HCT116 (cell line): ENCODE results near the gene TBKBP1. TPM values are rescaled to one million over a fixed set of nuclear protein-coding genes. Genes with fewer than 3 reads are reported as not detected.

ENCODE experiments used
- ATAC-seq: fragments of 200-7000 bp; cut with Tn5 transposase; 2 replicates; pipeline ENCODE4 v1.9.1; 2020; ENCODE audit warnings: mild to moderate bottlenecking, moderate library complexity
- BruUV-seq: library from RNA; stranded (reverse); fragments of 400-500 nt; replicated peaks from 2 replicates; lab custom pipeline; 2021; lab: Mats Ljungman, UMichigan
- CTCF ChIA-PET: fragments of 300-600 bp; sonication (Branson Sonifier 250); formaldehyde crosslinking; loops from one replicate; lab custom pipeline; 2021; ENCODE audit warnings: antibody characterized with exemption; lab: Charles Lee
- POLR2A ChIA-PET: fragments of 300-600, 350-600 bp; sonication (Branson Sonifier 250); formaldehyde crosslinking; loops from one replicate; lab custom pipeline; 2021; ENCODE audit warnings: antibody characterized with exemption; lab: Charles Lee
- RAD21 ChIA-PET, 2 experiments: fragments of 300-600 bp; sonication (Branson Sonifier 250); formaldehyde crosslinking; loops; one replicate each; lab custom pipeline; 2023; ENCODE audit warnings: low total read pairs in 2 of 2; ENCODE audit not compliant: uncharacterized antibody in 2 of 2, unreplicated experiment in 2 of 2, low non-redundant PET in 1 of 2; lab: Charles Lee
- DNase-seq: peaks from one replicate; pipeline ENCODE4 v3.0.0-alpha.2; 2010; ENCODE audit warnings: low read depth, low spot score
- H2AFZ ChIP-seq: fragments of 200-600 bp; shearing (Covaris generic), sonication (generic); 2 replicates; pipeline ENCODE4 v1.6.1; 2017; ENCODE audit warnings: low read depth, mixed run types, mixed read lengths, antibody characterized with exemption, low read length; ENCODE audit not compliant: poor library complexity, severe bottlenecking
- H3K27ac ChIP-seq: 2 replicates; pipeline ENCODE4 v1.5.1; 2012; ENCODE audit warnings: low read depth, low read length
- H3K27me3 ChIP-seq: fragments of 200-600 bp; sonication (generic); 2 replicates; pipeline ENCODE4 v1.6.1; 2016; ENCODE audit warnings: mixed run types, low read length, mixed read lengths; ENCODE audit not compliant: insufficient read depth
- H3K36me3 ChIP-seq, 2 experiments: fragments of 200-500 bp in 1 of 2; fragments of 200-600 bp in 1 of 2; sonication (Bioruptor generic) in 1 of 2; sonication (generic) in 1 of 2; 2 replicates each; pipeline versions ENCODE4 v1.5.1 to v1.6.1; 2014 to 2016; ENCODE audit warnings: low read length in 2 of 2, inconsistent platforms in 1 of 2, mixed read lengths in 1 of 2, mixed run types in 1 of 2; ENCODE audit not compliant: insufficient read depth in 2 of 2, control insufficient read depth in 1 of 2
- H3K4me1 ChIP-seq, 2 experiments: fragments of 200-600 bp in 1 of 2; sonication (generic) in 1 of 2; 2 replicates each; pipeline versions ENCODE4 v1.5.1 to v1.6.1; 2012 to 2017; ENCODE audit warnings: low read length in 2 of 2, inconsistent platforms in 1 of 2, mild to moderate bottlenecking in 1 of 2, mixed read lengths in 1 of 2, mixed run types in 1 of 2, moderate library complexity in 1 of 2; ENCODE audit not compliant: insufficient read depth in 2 of 2, control insufficient read depth in 1 of 2
- H3K4me2 ChIP-seq: fragments of 200-600 bp; sonication (generic); 2 replicates; pipeline ENCODE4 v1.6.1; 2017; ENCODE audit warnings: mixed run types, low read length, mixed read lengths
- H3K4me3 ChIP-seq, 2 experiments: fragments of 200-600 bp in 1 of 2; sonication (generic) in 1 of 2; replicated peaks in 1 of 2; 2 replicates each; pipeline ENCODE4 v1.5.1; 2011 to 2016; ENCODE audit warnings: low read length in 2 of 2, control low read depth in 1 of 2, low read depth in 1 of 2, mild to moderate bottlenecking in 1 of 2, mixed read lengths in 1 of 2, mixed run types in 1 of 2
- H3K79me2 ChIP-seq: fragments of 200-600 bp; sonication (generic); 2 replicates; pipeline ENCODE4 v1.6.1; 2017; ENCODE audit warnings: mild to moderate bottlenecking, mixed run types, low read length, moderate library complexity, mixed read lengths; ENCODE audit not compliant: insufficient read depth
- H3K9ac ChIP-seq: fragments of 200-600 bp; sonication (generic); 2 replicates; pipeline ENCODE4 v1.6.1; 2016; ENCODE audit warnings: low read length, mixed read lengths
- H3K9me2 ChIP-seq: fragments of 200-600 bp; sonication (generic), shearing (Covaris generic); 2 replicates; pipeline ENCODE4 v1.6.1; 2017; ENCODE audit warnings: mixed run types, mild to moderate bottlenecking, moderate library complexity; ENCODE audit not compliant: insufficient read depth
- H3K9me3 ChIP-seq, 2 experiments: fragments of 200-500 bp in 1 of 2; fragments of 200-600 bp in 1 of 2; sonication (Bioruptor generic) in 1 of 2; sonication (generic) in 1 of 2; 2 replicates each; pipeline ENCODE4 v1.6.1; 2014 to 2017; ENCODE audit warnings: low read length in 2 of 2, mixed read lengths in 2 of 2, inconsistent platforms in 1 of 2, low read depth in 1 of 2, mild to moderate bottlenecking in 1 of 2, mixed run types in 1 of 2, moderate library complexity in 1 of 2; ENCODE audit not compliant: control insufficient read depth in 1 of 2, insufficient read depth in 1 of 2
- H4K20me1 ChIP-seq: fragments of 200-600 bp; sonication (generic), shearing (Covaris generic); 2 replicates; pipeline ENCODE4 v1.6.1; 2017; ENCODE audit warnings: mixed run types, mild to moderate bottlenecking, moderate library complexity; ENCODE audit not compliant: insufficient read depth
- CBX3 ChIP-seq: IDR thresholded peaks from 2 replicates; pipeline ENCODE4 v1.6.1; 2012; ENCODE audit warnings: low read depth
- CEBPB ChIP-seq: IDR thresholded peaks from 2 replicates; pipeline ENCODE4 v1.6.1; 2012; ENCODE audit warnings: low read depth
- EGR1 ChIP-seq: IDR thresholded peaks from 2 replicates; pipeline ENCODE4 v1.6.1; 2012; ENCODE audit warnings: low read depth
- ELF1 ChIP-seq: IDR thresholded peaks from 2 replicates; pipeline ENCODE4 v1.6.1; 2012; ENCODE audit warnings: low read depth, borderline replicate concordance
- EZH2phosphoT487 ChIP-seq: fragments of 200-600 bp; IDR thresholded peaks from 2 replicates; pipeline ENCODE4 v1.6.1; 2018; ENCODE audit warnings: antibody characterized with exemption, borderline replicate concordance
- FOSL1 ChIP-seq: IDR thresholded peaks from 2 replicates; pipeline ENCODE4 v1.6.1; 2012; ENCODE audit warnings: low read depth
- MAX ChIP-seq: IDR thresholded peaks from 2 replicates; pipeline ENCODE4 v1.6.1; 2012
- POLR2AphosphoS5 ChIP-seq: IDR thresholded peaks from 2 replicates; pipeline ENCODE4 v1.6.1; 2011; ENCODE audit warnings: mild to moderate bottlenecking, low read depth, low read length, moderate library complexity
- RAD21 ChIP-seq: IDR thresholded peaks from 2 replicates; pipeline ENCODE4 v1.6.1; 2012; ENCODE audit warnings: low read depth, mild to moderate bottlenecking
- SIN3A ChIP-seq: IDR thresholded peaks from 2 replicates; pipeline ENCODE4 v1.6.1; 2012; ENCODE audit warnings: low read depth
- SP1 ChIP-seq: IDR thresholded peaks from 2 replicates; pipeline ENCODE4 v1.6.1; 2012; ENCODE audit warnings: low read depth
- SRF ChIP-seq: IDR thresholded peaks from 2 replicates; pipeline ENCODE4 v1.6.1; 2012; ENCODE audit warnings: low read depth
- YY1 ChIP-seq: IDR thresholded peaks from 2 replicates; pipeline ENCODE4 v1.6.1; 2011; ENCODE audit warnings: low read length, low read depth, moderate library complexity, mild to moderate bottlenecking; ENCODE audit not compliant: insufficient replicate concordance; ENCODE audit errors: extremely low read depth
- ZFX ChIP-seq: fragments of 450-650 bp; IDR thresholded peaks from 2 replicates; pipeline ENCODE4 v1.6.1; 2017
- ZNF274 ChIP-seq: fragments of 200-500 bp; sonication (Bioruptor generic); IDR thresholded peaks from 2 replicates; pipeline ENCODE4 v1.6.1; 2014; ENCODE audit warnings: mild to moderate bottlenecking, low read depth, low read length, inconsistent platforms
- intact Hi-C: fragments of 100-400 bp; cut with micrococcal nuclease; formaldehyde crosslinking; loops from 2 replicates; pipeline ENCODE4 v1.10.0; 2022
- total RNA-seq: library from RNA; stranded (reverse); gene quantifications from one replicate; pipeline ENCODE4 v1.2.1, GENCODE V29; 2021; ENCODE audit not compliant: unreplicated experiment
- TF ChIP-seq, protein P1 (sequence below): IDR thresholded peaks from 2 replicates; pipeline ENCODE4 v1.6.1; 2012

TBKBP1 gene
- total RNA-seq, 1 experiment from 2014 or later, result 12.4 TPM

- H3K27me3 ChIP-seq, result no peaks in the 10 kb centered on the region
- no peaks in the 10 kb centered on the region for H4K20me1 ChIP-seq
- H3K4me1 ChIP-seq, result peaks cover 0 to 9% of the 10 kb centered on the region in 2 experiments; a peak in 2 of 4 replicates
- ChIA-PET CTCF (no interaction called here), RAD21 (no interaction called here), POLR2A (no interaction called here)
- H3K9me3 ChIP-seq, result no peaks in the 10 kb centered on the region
- ATAC-seq (no peak), DNase-seq (no peak)
- no peak overlapping the region for H3K4me2 ChIP-seq
- H3K9me2 ChIP-seq, result no peaks in the 10 kb centered on the region
- H2AFZ ChIP-seq, result no peak overlapping the region
- no peaks in the 10 kb centered on the region for H3K36me3 ChIP-seq
- no TSS peak for BruUV-seq
- intact Hi-C loops, result no loop called here
- H3K27ac ChIP-seq, result no peak overlapping the region
- H3K9ac ChIP-seq, result no peak overlapping the region
- no peaks in the 10 kb centered on the region for H3K79me2 ChIP-seq
- H3K4me3 ChIP-seq, result no peak overlapping the region
- TF ChIP-seq SP1 (no peak), ELF1 (no peak), SIN3A (no peak), ZNF274 (no peak), CEBPB (no peak), CBX3 (no peak), ZFX (no peak), EGR1 (no peak), POLR2AphosphoS5 (no peak), YY1 (no peak), FOSL1 (no peak), EZH2phosphoT487 (no peak), MAX (no peak), SRF (no peak), RAD21 (no peak)
- TF ChIP-seq, protein P1, sequence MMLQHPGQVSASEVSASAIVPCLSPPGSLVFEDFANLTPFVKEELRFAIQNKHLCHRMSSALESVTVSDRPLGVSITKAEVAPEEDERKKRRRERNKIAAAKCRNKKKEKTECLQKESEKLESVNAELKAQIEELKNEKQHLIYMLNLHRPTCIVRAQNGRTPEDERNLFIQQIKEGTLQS, result no peak
These were observed 10.2 kb downstream of the TBKBP1 start for GRCh38 chr17:47704116-47704515.
